ENCODE results near the gene TTC39B.

Gene TTC39B

DNA sequence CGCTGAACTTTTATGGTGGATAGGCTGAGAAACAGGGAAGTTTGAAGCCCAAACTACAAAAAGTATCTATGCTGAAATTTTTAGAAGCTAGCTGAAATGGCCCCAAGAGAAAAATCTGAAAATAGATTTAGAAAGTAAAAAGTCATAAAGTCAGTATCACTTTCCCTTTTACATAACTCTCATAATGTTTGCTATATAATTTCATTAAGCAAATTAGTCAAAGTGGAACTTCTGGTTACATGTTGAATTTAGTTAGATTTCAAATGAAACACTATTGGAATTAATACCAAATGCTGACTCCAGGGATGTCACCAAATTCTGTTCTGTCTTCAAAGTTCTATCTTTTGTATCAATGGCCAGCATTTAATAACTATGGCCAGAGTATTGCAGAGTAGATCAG lies 126.9 kb downstream of the TTC39B start:
- no peak for DNase-seq

DNA sequence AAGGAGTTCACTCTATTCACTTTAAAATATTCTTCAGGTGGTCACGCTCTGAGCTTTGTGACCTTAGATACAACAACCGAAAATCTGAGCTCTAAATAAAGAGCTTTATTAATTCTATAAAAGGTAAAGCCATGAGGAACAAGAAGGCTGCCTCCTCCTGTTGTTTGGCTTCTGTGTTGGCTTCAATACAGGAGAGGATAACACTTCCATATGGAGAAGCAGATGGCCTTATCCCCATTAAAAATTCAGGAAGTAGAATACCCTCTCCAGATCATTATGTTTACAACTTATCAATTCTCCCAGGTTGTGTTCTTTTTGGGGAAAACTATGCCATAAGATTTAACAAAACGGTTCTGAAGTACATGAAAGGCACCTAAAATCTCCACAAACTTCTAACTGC lies 128.4 kb downstream of the TTC39B start:
- no peak for DNase-seq

- DNase-seq: no peak
These were observed 130.2 kb downstream of the TTC39B start for GRCh38 chr9:15176836-15177235.

DNA sequence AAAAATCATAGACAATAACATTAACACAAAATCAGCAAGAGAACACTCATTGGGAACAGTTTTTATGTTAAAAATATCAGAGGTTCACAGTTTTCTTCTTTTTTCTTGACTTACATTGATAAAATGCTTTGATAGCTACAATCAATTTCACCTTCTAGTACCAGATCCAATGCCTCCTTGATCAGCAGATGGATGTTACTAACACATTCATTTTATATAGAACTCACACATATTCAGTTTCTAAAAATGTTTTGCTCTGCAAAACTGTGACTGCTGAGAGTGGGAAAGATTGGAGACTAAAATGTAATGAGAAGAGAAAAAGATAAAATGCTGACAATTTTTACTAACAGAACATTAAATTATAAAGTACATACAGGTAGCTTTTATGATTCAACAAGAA lies 143.1 kb downstream of the TTC39B start:
- DNase-seq: no peak

DNA sequence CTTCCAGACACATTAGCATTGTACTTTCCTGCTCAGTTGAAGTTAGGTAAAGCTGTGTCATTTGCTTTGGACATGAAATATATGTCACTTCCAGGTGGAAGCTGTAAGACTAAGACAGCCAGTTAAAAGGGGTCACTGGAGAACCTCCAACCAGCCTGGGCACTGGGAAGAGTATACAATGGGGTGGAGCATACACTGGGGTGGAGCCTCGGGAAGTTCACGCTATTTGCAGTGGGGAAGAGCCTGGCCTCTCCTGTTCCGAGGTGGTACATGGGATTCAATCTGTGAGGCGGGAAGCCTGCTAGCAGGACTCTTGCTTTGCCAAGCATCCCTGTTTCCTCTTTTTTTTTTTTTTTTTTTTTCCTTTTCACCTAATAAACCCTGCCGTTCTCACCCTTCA lies 145.3 kb downstream of the TTC39B start:
- no peak for DNase-seq

DNA sequence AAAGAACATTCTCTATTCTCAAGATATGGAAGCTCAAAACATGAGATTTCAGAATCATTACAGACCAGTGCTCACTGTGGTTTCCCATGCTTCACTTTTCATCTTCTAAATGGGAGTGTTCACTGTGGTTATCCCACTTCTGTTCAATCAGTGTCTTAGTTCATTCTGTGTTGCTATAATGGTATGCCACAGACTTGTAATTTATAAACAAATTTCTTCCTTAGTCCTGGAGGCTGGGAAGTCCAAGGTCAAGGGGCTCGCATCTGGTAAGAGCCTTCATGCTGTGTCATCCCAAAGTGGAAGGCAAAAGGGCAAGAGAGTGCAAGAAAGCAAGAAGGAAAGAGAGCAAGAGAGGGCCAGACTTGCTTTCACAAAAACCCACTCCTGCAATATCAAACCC lies 146.3 kb downstream of the TTC39B start:
- DNase-seq: no peak

GRCh38 chr9:15158064-15158463 lies 149.0 kb downstream of the TTC39B start:
- no peak for DNase-seq

DNA sequence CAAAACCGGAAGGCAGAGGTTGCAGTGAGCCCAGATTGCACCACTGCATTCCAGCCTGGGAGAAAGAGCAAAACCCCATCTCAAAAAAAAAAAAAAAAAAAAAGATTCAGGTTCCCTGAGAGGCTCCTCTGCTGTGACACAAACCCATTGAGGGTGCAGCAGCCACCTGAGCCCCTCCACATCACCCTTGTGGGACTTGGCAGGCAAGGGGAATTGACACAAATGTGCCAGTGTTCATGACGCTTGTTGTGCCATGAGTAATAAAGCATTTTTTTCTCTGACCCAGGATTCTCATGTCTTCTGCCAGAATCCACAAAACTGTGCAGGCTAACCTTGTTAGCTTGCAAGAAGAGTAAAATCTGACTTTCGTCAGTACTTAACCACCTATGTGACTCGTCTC lies 149.6 kb downstream of the TTC39B start:
- DNase-seq: no peak

DNA sequence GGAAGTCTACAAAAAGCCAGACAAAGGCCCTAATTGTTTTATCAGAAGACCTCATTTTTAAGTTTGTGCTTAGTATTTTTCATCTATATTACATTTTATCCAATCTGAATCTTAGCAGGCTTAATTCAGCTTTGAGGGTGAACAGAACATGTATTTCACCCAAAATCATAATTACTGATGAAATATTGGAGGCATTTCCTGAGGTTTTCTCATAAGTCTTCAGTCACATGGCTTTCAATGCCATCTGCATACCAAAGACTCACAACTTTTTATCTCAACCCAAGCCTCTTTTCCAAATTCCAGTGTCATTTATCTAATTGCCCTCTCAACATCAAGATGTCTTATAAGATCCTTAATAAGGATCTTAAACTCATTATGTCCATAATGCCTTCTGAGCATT lies 150.8 kb downstream of the TTC39B start:
- no peak for DNase-seq

- DNase-seq: peak in 5 of 56 donors; percentile 5 to 28 (median 12)
These were observed 151.2 kb downstream of the TTC39B start for GRCh38 chr9:15155826-15156225.

- DNase-seq: no peak
These were observed 151.7 kb downstream of the TTC39B start for GRCh38 chr9:15155323-15155722.

- no peak for DNase-seq
These were observed 152.3 kb downstream of the TTC39B start for GRCh38 chr9:15154677-15155076.

DNA sequence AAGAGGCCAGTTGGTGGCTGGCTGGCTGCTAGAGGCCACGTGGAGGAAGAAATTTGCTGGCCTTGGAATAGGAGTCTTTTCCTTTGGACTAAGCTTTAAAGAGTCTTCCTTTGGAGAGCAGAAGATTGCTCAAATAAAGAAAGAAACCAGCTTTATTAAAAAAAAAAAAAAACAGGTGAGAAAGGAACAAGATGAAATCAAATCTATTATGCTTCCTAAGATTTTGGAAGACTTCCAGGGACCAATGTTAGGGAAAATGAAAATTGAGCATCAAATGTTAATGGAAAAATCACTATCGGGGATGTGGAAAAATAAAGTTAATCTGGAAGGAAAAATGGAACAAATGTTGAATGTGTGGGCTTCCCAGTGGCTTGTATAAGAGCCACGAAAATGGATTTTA lies 153.1 kb downstream of the TTC39B start:
- no peak for DNase-seq

DNA sequence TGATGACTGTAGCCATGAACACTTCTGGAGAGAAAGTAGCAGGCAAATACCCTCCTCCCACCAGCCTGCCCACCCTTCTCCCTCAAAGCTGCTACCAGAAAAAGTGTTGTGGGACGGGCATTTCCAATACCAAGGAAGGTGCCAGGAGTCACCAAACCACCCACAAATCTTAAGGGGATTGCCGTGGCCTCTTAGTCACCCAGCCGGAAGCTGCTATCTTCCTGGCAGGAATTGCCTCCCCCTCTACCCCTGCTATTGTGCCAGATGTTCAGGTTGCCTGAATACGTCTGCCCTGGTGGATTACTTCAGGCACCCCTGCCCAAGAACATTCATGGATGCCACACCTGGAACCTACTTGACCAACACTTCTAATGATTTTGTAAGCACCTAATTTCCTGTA lies 156.1 kb downstream of the TTC39B start:
- DNase-seq: no peak

DNA sequence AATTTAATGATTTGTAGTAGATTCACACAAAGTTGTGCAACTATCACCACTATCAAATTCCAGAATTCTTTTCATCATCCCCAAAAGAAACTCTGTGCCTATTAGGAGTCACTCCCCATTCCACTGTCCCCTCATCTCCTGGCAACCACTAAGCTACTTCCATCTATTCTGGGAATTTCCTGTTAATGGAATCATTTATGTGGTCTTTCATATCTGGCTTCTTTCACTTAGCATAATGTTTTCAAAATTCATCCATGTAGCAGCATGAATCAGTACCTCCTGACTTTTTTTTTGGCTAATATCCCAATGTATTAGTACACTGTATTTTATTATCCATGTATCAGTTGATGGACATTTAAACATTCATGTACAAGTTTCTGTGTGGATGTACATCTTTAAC lies 157.6 kb downstream of the TTC39B start:
- DNase-seq: no peak

- DNase-seq: no peak
These were observed 160.7 kb downstream of the TTC39B start for GRCh38 chr9:15146268-15146700.

DNA sequence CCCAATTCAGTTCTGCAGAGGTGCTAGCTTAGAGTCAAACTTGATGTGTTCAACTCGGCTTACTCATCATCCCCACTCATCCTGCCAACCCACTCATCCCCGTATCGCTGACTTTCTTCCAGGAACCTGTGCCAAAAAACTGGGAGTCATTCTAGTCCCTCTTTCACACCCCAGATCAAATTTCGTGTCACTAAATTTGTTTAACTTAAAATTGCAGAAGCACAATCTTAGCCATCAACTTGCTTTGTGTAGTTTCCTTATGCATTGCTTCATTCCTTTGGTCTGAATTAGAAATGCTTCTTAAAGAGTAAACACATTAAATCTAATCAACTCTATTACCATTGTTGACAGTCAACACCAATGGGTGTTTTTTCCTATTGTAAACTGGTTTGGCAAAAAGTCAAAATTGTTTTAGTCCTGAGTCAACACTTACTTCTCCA lies 162.4 kb downstream of the TTC39B start:
- peak in 10 of 56 donors; percentile 3 to 68 (median 14) for DNase-seq

DNA sequence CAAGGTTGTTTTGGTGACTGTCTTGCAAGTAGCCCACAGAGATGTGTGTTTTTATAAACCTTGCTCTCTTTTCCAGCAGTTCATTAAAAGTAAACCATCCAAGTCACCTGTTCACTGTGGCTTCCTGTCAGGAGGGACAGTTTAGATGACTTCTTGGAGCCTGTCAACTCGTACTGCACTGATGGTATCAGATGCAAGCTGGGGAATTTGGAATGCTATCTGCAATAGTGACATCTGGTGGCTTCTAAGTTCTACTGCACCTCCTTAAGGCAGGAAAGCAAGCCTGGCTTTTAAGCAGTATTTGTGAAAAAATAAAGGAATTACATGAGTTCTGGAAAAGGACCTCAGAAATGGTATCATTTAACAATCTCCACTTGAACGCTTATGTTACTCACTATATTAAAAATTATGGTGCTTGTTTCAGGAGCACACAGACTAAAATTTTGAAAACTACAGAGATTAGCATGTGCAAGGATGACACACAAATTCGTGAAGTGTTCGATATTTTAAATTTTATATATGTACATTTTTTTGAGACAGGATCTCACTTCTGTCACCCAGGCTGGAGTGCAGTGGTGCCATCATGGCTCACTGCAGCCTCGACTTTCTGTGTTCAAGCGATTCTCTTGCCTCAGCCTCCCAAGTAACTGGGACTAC lies 164.0 kb downstream of the TTC39B start:
- peak in 6 of 56 donors; percentile 1 to 32 (median 14) for DNase-seq

GRCh38 chr9:15140051-15140450 lies 167.0 kb downstream of the TTC39B start:
- no peak for DNase-seq

DNA sequence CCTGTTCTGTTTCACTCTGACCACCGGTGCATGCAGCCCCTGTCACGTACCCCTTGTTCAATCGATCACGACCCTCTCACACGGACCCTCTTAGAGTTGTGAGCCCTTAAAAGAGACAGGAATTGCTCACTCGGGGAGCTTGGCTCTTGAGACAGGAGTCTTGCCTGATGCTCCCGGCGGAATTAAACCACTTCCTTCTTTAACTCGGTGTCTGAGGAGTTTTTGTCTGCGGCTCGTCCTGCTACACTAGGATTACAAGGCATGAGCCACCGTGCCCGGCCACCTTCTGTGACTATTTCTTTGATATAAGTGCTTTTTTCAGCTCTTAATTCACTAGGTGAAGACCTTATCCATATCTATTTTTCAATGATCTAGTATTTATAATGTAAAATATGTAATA lies 167.5 kb downstream of the TTC39B start:
- DNase-seq: no peak

GRCh38 chr9:15138357-15138686 lies 168.7 kb downstream of the TTC39B start:
- DNase-seq: no peak

DNA sequence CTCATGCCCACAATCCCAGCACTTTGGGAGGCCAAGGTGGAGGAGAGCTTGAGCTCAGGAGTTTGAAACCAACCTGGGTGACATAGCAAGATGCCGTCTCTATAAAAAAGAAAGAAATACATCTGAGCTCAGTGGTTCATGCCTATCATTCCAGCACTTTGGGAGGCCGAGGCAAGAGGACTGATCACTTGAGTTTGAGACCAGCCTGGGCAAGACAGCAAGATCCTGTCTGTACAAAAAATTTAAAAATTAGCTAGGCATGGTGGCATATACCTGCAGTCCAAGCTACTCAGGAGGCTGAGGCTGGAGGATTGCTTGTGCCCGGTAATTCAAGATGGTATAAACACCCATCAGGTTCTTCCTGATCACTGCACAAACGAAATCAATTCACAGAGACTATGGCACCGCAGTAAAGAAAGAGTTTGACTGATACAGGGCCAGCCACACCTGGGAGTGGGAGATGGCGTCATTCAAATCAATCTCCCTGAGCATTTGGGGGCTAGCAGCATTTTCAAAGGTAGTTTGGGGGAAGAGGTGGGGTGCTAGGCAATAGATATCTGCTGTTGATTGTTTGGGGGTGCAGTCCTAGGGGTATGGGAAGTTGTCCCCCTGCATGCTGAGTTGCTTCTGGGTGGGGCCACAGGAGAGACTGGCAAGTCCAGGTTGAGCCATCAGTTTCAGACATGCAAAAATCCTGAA lies 169.2 kb downstream of the TTC39B start:
- DNase-seq: no peak

GRCh38 chr9:15137089-15137488 lies 169.9 kb downstream of the TTC39B start:
- DNase-seq: no peak
